SK-N-SH (cell line): ENCODE data around the gene FAM163A. TPM values are rescaled to one million over a fixed set of nuclear protein-coding genes. Genes with fewer than 3 reads are reported as not detected.

Experiments
- CTCF ChIA-PET: fragments of 300-600, 350-600 bp; formaldehyde crosslinking; extraction: SDS; loops from one replicate; lab custom pipeline; 2021; lab: Yijun Ruan, JAX
- POLR2A ChIA-PET: fragments of 350-600 bp; sonication (Branson Sonifier 250); formaldehyde crosslinking; extraction: SDS; loops from one replicate; lab custom pipeline; 2020; ENCODE audit warnings: antibody characterized with exemption, inconsistent platforms; lab: Yijun Ruan, JAX
- DNase-seq: peaks from one replicate; pipeline ENCODE4 v3.0.0; 2012
- H2AFZ ChIP-seq: fragments of 200-600 bp; sonication (generic); 2 replicates; pipeline ENCODE4 v1.8.1; 2016; ENCODE audit warnings: antibody characterized with exemption, mild to moderate bottlenecking, low read depth
- H3F3A ChIP-seq: fragments of 200-600 bp; sonication (generic); replicated peaks from 2 replicates; pipeline ENCODE3; 2016; ENCODE audit warnings: antibody characterized with exemption, mild to moderate bottlenecking; ENCODE audit not compliant: insufficient read depth
- H3K27ac ChIP-seq, 2 experiments: fragments of 200-500 bp in 1 of 2; fragments of 200-600 bp in 1 of 2; sonication (Bioruptor generic) in 1 of 2; sonication (generic), shearing (Covaris generic) in 1 of 2; 2 replicates each; pipeline versions ENCODE4 v1.5.1 to v1.6.1; 2014 to 2016; ENCODE audit warnings: low read depth in 2 of 2, inconsistent platforms in 1 of 2, low read length in 1 of 2, mild to moderate bottlenecking in 1 of 2, mixed read lengths in 1 of 2
- H3K27me3 ChIP-seq: fragments of 200-600 bp; sonication (generic), shearing (Covaris generic); 2 replicates; pipeline ENCODE4 v1.6.1; 2016; ENCODE audit warnings: mixed run types; ENCODE audit not compliant: insufficient read depth
- H3K36me3 ChIP-seq, 2 experiments: fragments of 200-500 bp in 1 of 2; fragments of 200-600 bp in 1 of 2; sonication (Bioruptor generic) in 1 of 2; sonication (generic) in 1 of 2; replicated peaks in 1 of 2; 2 replicates each; pipeline versions ENCODE3 to v1.5.1; 2014 to 2016; ENCODE audit warnings: low read length in 1 of 2, mild to moderate bottlenecking in 1 of 2; ENCODE audit not compliant: insufficient read depth in 2 of 2, control insufficient read depth in 1 of 2
- H3K4me1 ChIP-seq, 2 experiments: fragments of 200-500 bp in 1 of 2; fragments of 200-600 bp in 1 of 2; sonication (Bioruptor generic) in 1 of 2; sonication (generic), shearing (Covaris generic) in 1 of 2; 2 replicates each; pipeline versions ENCODE4 v1.5.1 to v1.6.1; 2014 to 2016; ENCODE audit warnings: low read depth in 1 of 2, low read length in 1 of 2, mixed run types in 1 of 2; ENCODE audit not compliant: insufficient read depth in 2 of 2, control insufficient read depth in 1 of 2
- H3K4me2 ChIP-seq: fragments of 200-600 bp; sonication (generic), shearing (Covaris generic); 2 replicates; pipeline ENCODE4 v1.6.1; 2017; ENCODE audit warnings: mixed run types
- H3K4me3 ChIP-seq, 2 experiments: fragments of 200-500 bp in 1 of 2; fragments of 200-600 bp in 1 of 2; sonication (Bioruptor generic) in 1 of 2; sonication (generic), shearing (Covaris generic) in 1 of 2; 2 replicates each; pipeline versions ENCODE4 v1.5.1 to v1.8.1; 2014 to 2016; ENCODE audit warnings: low read depth in 2 of 2, inconsistent platforms in 1 of 2, low read length in 1 of 2, mild to moderate bottlenecking in 1 of 2, mixed read lengths in 1 of 2, moderate library complexity in 1 of 2
- H3K79me2 ChIP-seq: fragments of 200-600 bp; sonication (generic); 2 replicates; pipeline ENCODE4 v1.8.1; 2017; ENCODE audit warnings: mild to moderate bottlenecking; ENCODE audit not compliant: insufficient read depth
- H3K9ac ChIP-seq: fragments of 200-600 bp; sonication (generic); 2 replicates; pipeline ENCODE4 v1.6.1; 2017; ENCODE audit warnings: mixed run types
- H3K9me2 ChIP-seq: fragments of 200-600 bp; sonication (generic); 2 replicates; pipeline ENCODE4 v1.6.1; 2017; ENCODE audit warnings: mixed run types
- H3K9me3 ChIP-seq: fragments of 200-600 bp; sonication (generic); 2 replicates; pipeline ENCODE4 v1.6.1; 2017; ENCODE audit warnings: mixed run types, mild to moderate bottlenecking, moderate library complexity
- H4K20me1 ChIP-seq: fragments of 200-600 bp; sonication (generic); 2 replicates; pipeline ENCODE4 v1.6.1; 2017; ENCODE audit warnings: mild to moderate bottlenecking, mixed run types; ENCODE audit not compliant: insufficient read depth
- ELF1 ChIP-seq: IDR thresholded peaks from 2 replicates; pipeline ENCODE4 v1.4.0; 2012
- FOXM1 ChIP-seq: IDR thresholded peaks from 2 replicates; pipeline ENCODE4 v1.4.0; 2012; ENCODE audit warnings: low read depth, mild to moderate bottlenecking
- JUND ChIP-seq: IDR thresholded peaks from 2 replicates; pipeline ENCODE4 v1.4.0; 2012
- MXI1 ChIP-seq: IDR thresholded peaks from 2 replicates; pipeline ENCODE4 v1.6.1; 2012; ENCODE audit warnings: mild to moderate bottlenecking, low read depth, low read length, improper control_type of control experiment
- NFIC ChIP-seq: IDR thresholded peaks from 2 replicates; pipeline ENCODE4 v1.4.0; 2012; ENCODE audit warnings: borderline replicate concordance
- NRF1 ChIP-seq: IDR thresholded peaks from 2 replicates; pipeline ENCODE4 v1.6.1; 2012; ENCODE audit warnings: low read depth, mild to moderate bottlenecking, low read length
- RAD21 ChIP-seq: IDR thresholded peaks from 2 replicates; pipeline ENCODE4 v1.6.1; 2012; ENCODE audit warnings: mild to moderate bottlenecking, low read length
- RFX5 ChIP-seq: IDR thresholded peaks from 2 replicates; pipeline ENCODE4 v1.6.1; 2012; ENCODE audit warnings: mild to moderate bottlenecking, improper control_type of control experiment, low read length
- SIN3A ChIP-seq: IDR thresholded peaks from 2 replicates; pipeline ENCODE4 v1.6.1; 2012; ENCODE audit warnings: low read depth, mild to moderate bottlenecking, low read length, moderate library complexity, borderline replicate concordance
- SMC3 ChIP-seq: IDR thresholded peaks from 2 replicates; pipeline ENCODE4 v1.6.1; 2012; ENCODE audit warnings: low read depth, low read length, improper control_type of control experiment
- TAF1 ChIP-seq: IDR thresholded peaks from 2 replicates; pipeline ENCODE4 v1.6.1; 2012; ENCODE audit warnings: low read depth, mild to moderate bottlenecking, low read length, moderate library complexity, borderline replicate concordance
- TEAD4 ChIP-seq: IDR thresholded peaks from 2 replicates; pipeline ENCODE4 v1.4.0; 2012; ENCODE audit warnings: mild to moderate bottlenecking, borderline replicate concordance; ENCODE audit not compliant: insufficient read depth
- whole genome bisulfite sequencing: methylation state at CpG from one replicate; pipeline ENCODE4 v1.1.6; 2017; ENCODE audit warnings: low lambda C conversion rate; 5-methylcytosine and 5-hydroxymethylcytosine counted together
- polyA plus RNA-seq, 3 experiments: library from polyadenylated mRNA; depleted of rRNA; stranded (reverse); fragments of >200 nt; gene quantifications; 2 replicates each; pipeline ENCODE4 v1.2.3, GENCODE V29; 2012
- TF ChIP-seq, protein P1 (sequence below): IDR thresholded peaks from 2 replicates; pipeline ENCODE4 v1.6.1; 2012; ENCODE audit warnings: mild to moderate bottlenecking, low read depth, low read length, moderate library complexity
- TF ChIP-seq, protein P2 (sequence below): IDR thresholded peaks from 2 replicates; pipeline ENCODE4 v1.4.0; 2012; ENCODE audit warnings: low read depth, borderline replicate concordance
- TF ChIP-seq, protein P3 (sequence below): fragments of 150-350 bp; IDR thresholded peaks from 2 replicates; pipeline ENCODE4 v1.6.1; 2016; ENCODE audit warnings: mild to moderate bottlenecking, low read depth, low read length
- TF ChIP-seq, protein P4 (sequence below): fragments of 200-600 bp; sonication (generic); IDR thresholded peaks from 2 replicates; pipeline ENCODE4 v1.6.1; 2017; ENCODE audit warnings: antibody characterized with exemption, mild to moderate bottlenecking, moderate library complexity
- TF ChIP-seq, protein P5 (sequence below): IDR thresholded peaks from 2 replicates; pipeline ENCODE4 v1.4.0; 2012; ENCODE audit warnings: low read depth
- TF ChIP-seq, protein P6 (sequence below): IDR thresholded peaks from 2 replicates; pipeline ENCODE4; 2012

FAM163A gene
- polyA plus RNA-seq, 1 of the 3 experiments (the other 2 are of a cell fraction) = 0.43 TPM

DNA sequence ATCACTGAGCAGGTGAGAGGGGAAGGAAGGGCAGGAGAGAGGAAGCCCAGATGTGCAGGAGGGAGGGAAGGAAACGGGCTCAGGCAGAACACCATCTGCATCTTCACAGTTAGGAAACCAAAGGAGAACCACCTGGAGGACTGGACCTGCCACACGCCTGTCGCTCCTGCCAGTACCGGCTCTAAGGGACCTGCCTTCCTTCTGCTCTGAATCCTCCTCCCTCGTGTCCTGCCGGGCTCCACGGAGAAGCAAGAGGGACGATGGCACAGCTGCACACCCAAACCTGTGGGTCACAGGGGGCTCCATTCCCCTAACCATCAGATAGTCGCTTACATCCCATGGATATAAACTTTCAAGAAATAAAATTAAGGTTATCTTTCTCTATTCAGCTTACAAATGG is 78.4 kb downstream of the FAM163A start:
- H3K9me3 ChIP-seq = no peaks in the 10 kb centered on the region
- no peaks in the 10 kb centered on the region for H3K36me3 ChIP-seq
- no peaks in the 10 kb centered on the region; the same call in 1 of the 2 replicates for H3K27me3 ChIP-seq
- no peak overlapping the region for H3K4me2 ChIP-seq
- ChIA-PET CTCF (interaction anchor here (1.7 to 20.9 kb wide), 3 partner anchors 8 to 114 kb away, joined by 9 to 862 read pairs (median 72); no protein-coding TSS in a partner anchor), POLR2A (no interaction called here)
- DNase-seq = no peak
- no peak overlapping the region for H3K9ac ChIP-seq
- H2AFZ ChIP-seq = no peak overlapping the region
- no peaks in the 10 kb centered on the region for H3K9me2 ChIP-seq
- H4K20me1 ChIP-seq = no peaks in the 10 kb centered on the region
- peaks cover 0 to 15% of the 10 kb centered on the region in 2 experiments; a peak in 1 of 4 replicates for H3K4me1 ChIP-seq
- no peak overlapping the region for H3K4me3 ChIP-seq
- no peaks in the 10 kb centered on the region for H3F3A ChIP-seq
- no peaks in the 10 kb centered on the region for H3K79me2 ChIP-seq
- WGBS = 37% methylated on average over 3 of the region's 9 CpGs
- no peak for TF ChIP-seq TAF1
- no peak for TF ChIP-seq SIN3A
- no peak overlapping the region for H3K27ac ChIP-seq

DNA sequence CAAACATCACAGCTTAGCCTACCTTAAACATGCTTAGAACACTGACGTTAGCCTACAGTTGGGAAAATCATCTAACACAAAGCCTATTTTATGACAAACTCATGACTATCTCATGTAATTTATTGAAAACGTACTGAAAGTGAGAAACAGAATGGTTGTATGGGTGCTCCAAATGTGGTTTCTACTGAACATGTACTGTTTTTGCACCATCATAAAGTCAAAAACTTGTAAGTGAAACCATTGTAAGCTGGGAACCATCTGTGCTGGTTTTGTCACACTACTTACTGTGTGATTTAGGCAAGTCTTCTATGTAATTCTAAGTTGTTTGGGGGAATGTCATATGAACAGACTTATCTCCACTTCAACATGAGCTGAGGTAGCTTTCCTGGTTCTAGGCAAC is 79.0 kb downstream of the FAM163A start:
- H3K27ac ChIP-seq = no peak overlapping the region

More for the DNA sequence above, 79.0 kb downstream of the FAM163A start:
- no peaks in the 10 kb centered on the region for H3F3A ChIP-seq
- no peak overlapping the region for H3K4me3 ChIP-seq
- ChIA-PET POLR2A (no interaction called here), CTCF (interaction anchor here (1.7 to 20.9 kb wide), 3 partner anchors 8 to 114 kb away, joined by 9 to 862 read pairs (median 72); no protein-coding TSS in a partner anchor)
- no peaks in the 10 kb centered on the region; the same call in 1 of the 2 replicates for H3K27me3 ChIP-seq
- H3K4me2 ChIP-seq = no peak overlapping the region
- TF ChIP-seq ELF1 = no peak
- TF ChIP-seq, protein P1, sequence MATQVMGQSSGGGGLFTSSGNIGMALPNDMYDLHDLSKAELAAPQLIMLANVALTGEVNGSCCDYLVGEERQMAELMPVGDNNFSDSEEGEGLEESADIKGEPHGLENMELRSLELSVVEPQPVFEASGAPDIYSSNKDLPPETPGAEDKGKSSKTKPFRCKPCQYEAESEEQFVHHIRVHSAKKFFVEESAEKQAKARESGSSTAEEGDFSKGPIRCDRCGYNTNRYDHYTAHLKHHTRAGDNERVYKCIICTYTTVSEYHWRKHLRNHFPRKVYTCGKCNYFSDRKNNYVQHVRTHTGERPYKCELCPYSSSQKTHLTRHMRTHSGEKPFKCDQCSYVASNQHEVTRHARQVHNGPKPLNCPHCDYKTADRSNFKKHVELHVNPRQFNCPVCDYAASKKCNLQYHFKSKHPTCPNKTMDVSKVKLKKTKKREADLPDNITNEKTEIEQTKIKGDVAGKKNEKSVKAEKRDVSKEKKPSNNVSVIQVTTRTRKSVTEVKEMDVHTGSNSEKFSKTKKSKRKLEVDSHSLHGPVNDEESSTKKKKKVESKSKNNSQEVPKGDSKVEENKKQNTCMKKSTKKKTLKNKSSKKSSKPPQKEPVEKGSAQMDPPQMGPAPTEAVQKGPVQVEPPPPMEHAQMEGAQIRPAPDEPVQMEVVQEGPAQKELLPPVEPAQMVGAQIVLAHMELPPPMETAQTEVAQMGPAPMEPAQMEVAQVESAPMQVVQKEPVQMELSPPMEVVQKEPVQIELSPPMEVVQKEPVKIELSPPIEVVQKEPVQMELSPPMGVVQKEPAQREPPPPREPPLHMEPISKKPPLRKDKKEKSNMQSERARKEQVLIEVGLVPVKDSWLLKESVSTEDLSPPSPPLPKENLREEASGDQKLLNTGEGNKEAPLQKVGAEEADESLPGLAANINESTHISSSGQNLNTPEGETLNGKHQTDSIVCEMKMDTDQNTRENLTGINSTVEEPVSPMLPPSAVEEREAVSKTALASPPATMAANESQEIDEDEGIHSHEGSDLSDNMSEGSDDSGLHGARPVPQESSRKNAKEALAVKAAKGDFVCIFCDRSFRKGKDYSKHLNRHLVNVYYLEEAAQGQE = no peak
- no peak for TF ChIP-seq NFIC
- no peak for TF ChIP-seq SIN3A
- TF ChIP-seq JUND = no peak
- no peak for TF ChIP-seq SMC3
- TF ChIP-seq TEAD4 = no peak
- TF ChIP-seq MXI1 = no peak
- no peak for TF ChIP-seq NRF1
- TF ChIP-seq, protein P2, sequence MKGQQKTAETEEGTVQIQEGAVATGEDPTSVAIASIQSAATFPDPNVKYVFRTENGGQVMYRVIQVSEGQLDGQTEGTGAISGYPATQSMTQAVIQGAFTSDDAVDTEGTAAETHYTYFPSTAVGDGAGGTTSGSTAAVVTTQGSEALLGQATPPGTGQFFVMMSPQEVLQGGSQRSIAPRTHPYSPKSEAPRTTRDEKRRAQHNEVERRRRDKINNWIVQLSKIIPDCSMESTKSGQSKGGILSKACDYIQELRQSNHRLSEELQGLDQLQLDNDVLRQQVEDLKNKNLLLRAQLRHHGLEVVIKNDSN = no peak
- no peak for TF ChIP-seq RAD21
- no peak for TF ChIP-seq RFX5
- TF ChIP-seq, protein P3, sequence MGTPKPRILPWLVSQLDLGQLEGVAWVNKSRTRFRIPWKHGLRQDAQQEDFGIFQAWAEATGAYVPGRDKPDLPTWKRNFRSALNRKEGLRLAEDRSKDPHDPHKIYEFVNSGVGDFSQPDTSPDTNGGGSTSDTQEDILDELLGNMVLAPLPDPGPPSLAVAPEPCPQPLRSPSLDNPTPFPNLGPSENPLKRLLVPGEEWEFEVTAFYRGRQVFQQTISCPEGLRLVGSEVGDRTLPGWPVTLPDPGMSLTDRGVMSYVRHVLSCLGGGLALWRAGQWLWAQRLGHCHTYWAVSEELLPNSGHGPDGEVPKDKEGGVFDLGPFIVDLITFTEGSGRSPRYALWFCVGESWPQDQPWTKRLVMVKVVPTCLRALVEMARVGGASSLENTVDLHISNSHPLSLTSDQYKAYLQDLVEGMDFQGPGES = no peak
- TF ChIP-seq, protein P4, sequence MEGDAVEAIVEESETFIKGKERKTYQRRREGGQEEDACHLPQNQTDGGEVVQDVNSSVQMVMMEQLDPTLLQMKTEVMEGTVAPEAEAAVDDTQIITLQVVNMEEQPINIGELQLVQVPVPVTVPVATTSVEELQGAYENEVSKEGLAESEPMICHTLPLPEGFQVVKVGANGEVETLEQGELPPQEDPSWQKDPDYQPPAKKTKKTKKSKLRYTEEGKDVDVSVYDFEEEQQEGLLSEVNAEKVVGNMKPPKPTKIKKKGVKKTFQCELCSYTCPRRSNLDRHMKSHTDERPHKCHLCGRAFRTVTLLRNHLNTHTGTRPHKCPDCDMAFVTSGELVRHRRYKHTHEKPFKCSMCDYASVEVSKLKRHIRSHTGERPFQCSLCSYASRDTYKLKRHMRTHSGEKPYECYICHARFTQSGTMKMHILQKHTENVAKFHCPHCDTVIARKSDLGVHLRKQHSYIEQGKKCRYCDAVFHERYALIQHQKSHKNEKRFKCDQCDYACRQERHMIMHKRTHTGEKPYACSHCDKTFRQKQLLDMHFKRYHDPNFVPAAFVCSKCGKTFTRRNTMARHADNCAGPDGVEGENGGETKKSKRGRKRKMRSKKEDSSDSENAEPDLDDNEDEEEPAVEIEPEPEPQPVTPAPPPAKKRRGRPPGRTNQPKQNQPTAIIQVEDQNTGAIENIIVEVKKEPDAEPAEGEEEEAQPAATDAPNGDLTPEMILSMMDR = no peak
- TF ChIP-seq FOXM1 = no peak
- TF ChIP-seq, protein P5, sequence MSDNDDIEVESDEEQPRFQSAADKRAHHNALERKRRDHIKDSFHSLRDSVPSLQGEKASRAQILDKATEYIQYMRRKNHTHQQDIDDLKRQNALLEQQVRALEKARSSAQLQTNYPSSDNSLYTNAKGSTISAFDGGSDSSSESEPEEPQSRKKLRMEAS = no peak
- TF ChIP-seq, protein P6, sequence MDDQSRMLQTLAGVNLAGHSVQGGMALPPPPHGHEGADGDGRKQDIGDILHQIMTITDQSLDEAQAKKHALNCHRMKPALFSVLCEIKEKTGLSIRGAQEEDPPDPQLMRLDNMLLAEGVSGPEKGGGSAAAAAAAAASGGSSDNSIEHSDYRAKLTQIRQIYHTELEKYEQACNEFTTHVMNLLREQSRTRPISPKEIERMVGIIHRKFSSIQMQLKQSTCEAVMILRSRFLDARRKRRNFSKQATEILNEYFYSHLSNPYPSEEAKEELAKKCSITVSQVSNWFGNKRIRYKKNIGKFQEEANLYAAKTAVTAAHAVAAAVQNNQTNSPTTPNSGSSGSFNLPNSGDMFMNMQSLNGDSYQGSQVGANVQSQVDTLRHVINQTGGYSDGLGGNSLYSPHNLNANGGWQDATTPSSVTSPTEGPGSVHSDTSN = no peak
- WGBS = 48% methylated on average over 2 of the region's 2 CpGs
- no peaks in the 10 kb centered on the region for H3K9me3 ChIP-seq
- no peaks in the 10 kb centered on the region for H3K9me2 ChIP-seq
- no peak overlapping the region for H2AFZ ChIP-seq
- peaks cover 0 to 13% of the 10 kb centered on the region in 2 experiments; a peak in 1 of 4 replicates for H3K4me1 ChIP-seq
- H4K20me1 ChIP-seq = no peaks in the 10 kb centered on the region
- no peak overlapping the region for H3K9ac ChIP-seq
- H3K36me3 ChIP-seq = no peaks in the 10 kb centered on the region
- no peak for DNase-seq
- no peaks in the 10 kb centered on the region for H3K79me2 ChIP-seq
